SH-SY5Y (cell line): Measurements from ENCODE around the gene PI4KB.

Source experiments
- GATA2 ChIP-seq: IDR thresholded peaks from 2 replicates; pipeline ENCODE4 v1.6.1; 2011; ENCODE audit warnings: mild to moderate bottlenecking, low read depth, low read length
- GATA3 ChIP-seq: IDR thresholded peaks from 2 replicates; pipeline ENCODE4 v1.6.1; 2011; ENCODE audit warnings: low read depth, mild to moderate bottlenecking, low read length, moderate library complexity

- no peak for TF ChIP-seq GATA2
- no peak for TF ChIP-seq GATA3
Observed at GRCh38 chr1:151286619-151287340, 40.4 kb downstream of the PI4KB start.
